NCI-H748 (cell line): ENCODE measurements around the gene MIB2.

ENCODE experiments used
- DNase-seq: peaks from one replicate; lab custom pipeline; 2025; ENCODE audit not compliant: unreplicated experiment; lab: John Stamatoyannopoulos, UW

The MIB2 gene

GRCh38 chr1:1614204-1614953 lies 921 bp upstream of the MIB2 start:
- peak; percentile 23 for DNase-seq

GRCh38 chr1:1614954-1615255 lies 395 bp upstream of the MIB2 start:
- DNase-seq, result no peak

DNA sequence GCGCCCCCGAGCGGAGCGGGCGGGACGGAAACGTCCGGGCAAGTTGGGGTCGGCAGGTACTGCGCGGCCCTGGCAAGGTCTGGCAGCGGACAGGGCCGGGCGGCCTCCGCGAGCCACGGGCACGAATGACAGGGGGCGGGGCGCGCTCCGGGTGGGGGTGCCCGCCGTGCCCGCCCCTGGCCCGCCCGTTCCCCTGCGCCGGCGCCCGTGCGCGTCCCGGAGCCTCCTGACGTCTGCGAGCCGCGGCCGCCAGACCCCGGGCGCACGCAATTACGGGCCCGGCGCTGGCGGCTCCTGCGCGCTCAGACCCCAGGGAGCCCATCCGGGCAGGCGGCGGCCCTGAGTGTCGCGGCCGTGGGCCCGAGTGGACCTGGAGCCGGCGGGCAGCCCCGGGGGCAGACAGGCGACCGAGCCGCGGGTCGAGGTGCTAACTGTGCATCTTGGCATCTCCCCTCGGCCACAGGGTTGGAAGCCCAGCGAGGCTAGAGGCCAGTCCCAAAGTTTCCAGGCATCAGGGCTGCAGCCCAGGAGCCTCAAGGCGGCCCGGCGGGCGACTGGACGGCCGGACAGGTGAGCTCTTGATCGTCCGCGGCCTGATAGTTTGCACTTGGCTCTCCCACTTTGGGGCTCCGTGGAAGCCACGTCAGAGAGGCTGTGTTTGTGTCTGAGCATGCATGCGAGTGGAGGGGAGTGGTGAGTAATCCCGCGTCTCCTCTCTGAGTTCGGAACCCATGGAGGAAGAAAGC lies 918 bp downstream of the MIB2 start:
- peak; percentile 20 for DNase-seq

GRCh38 chr1:1616838-1617237 lies 1.5 kb downstream of the MIB2 start:
- no peak for DNase-seq

DNA sequence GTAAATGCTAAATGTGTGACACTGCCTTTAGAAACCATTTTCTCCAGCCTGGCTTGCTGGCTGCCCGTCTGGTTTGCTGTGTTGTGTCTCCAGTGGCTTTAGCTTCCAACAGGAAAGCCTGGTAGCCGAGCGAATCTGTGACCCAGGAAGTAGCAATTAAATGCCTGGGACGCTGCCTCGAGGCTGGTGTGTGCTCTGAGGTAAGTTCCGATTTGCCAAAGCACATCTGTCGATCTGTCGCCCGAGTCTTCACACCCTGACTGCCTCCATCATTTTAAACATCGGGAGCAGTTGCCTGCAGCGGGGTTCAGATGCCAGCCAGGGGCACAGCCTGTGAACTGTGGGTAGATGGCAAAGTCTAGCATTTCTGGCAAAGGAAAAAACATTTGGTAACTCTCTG lies 2.2 kb downstream of the MIB2 start:
- DNase-seq, result no peak

DNA sequence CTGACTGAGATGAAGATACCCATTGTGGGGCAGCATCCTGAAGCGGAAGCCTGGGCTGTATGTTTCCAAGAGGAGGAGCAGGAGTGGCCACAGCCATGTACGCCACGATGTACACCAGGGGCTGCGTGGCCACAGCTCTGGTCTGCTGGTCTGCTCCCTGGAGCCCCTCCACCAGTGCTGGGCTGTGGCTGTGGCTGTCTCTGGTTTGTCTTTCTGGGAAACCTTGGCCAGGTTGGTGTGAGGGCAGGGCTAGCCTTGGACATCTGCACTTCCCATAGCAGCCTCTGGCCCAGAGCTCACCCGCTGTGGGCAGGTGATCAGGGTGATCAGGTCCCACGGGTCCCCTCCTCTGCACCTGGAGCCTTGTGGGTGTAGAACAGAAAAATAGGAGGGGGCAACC lies 2.6 kb downstream of the MIB2 start:
- no peak for DNase-seq

- no peak for DNase-seq
Measured at GRCh38 chr1:1618396-1619068, 3.2 kb downstream of the MIB2 start.

GRCh38 chr1:1619917-1620361 lies 4.6 kb downstream of the MIB2 start:
- DNase-seq, result no peak

DNA sequence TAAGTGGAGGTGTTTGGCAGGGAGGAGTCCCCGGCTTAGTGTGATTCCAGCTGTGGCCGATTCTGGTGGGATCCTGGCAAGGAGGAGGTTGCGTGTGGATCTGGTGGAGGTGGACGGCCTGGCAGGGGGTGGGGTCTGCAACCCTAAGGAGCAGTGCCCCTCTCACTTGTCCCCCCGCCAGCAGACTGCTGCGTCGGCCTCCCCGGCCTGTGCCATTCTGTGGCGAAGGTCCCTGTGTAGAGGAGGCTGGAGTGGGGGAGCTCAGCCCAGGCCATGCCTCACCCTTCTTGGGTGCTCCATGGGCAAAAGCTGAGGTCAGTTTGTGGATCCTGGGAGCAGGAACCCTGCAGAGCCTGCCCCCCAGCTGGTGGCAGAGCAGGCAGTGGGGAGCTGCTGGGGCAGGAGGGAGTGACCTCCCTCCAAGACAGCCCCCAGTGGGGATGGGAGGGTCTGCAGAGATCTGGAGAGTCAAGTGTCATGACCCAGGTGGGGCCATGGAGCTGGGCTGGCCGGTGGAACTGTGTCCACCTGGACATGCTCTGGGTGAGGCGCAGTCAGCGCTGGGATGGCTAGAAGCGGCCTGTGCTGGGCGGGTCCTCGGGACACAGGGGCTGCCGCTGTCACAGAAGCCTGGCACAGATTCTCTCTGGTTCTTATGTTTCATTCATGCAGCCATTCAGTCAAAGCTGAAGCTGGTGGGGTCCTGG lies 5.3 kb downstream of the MIB2 start:
- no peak for DNase-seq

DNA sequence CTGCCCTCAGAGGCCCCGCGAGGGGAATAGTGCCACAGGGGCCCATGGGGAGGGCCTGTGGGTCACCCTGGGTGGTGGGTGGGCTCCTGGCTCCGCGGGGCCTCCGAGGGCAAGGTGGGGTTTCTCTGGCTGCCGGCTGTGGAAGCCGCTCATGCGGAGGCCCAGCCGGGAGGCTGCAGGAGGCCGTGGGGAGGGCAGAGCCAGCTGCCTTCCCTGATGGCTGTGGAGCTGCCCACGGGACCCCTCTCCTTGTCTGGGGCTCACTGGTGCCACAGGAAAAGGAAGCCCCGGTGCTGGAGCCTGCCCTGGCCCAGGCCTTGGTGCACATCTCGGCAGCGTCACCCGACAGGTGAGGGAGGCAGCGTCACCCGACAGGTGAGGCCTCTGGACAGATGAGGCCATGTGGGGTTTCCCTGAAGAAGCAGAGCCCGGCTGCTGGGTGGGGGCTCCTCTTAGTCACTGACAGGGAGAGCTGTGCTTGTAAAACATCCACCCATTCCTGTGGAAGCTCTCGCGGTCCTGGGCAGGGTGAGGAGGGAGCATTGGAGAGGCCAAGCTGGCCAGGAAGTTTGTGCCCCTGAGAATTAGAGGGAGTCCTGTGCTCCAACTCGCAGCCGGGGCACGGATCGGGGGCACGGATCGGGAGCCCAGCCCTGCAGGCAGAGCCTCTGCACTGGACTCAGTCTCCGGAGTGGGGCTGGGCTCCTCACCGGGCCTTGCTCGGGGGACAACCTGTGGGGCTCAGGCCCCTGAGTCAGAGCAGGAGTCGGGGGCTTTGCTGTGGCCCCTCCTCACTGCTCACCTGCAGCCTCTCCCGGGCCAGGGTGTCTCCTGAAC lies 6.1 kb downstream of the MIB2 start:
- DNase-seq, result no peak

- no peak for DNase-seq
Measured at GRCh38 chr1:1622010-1622787, 6.9 kb downstream of the MIB2 start.

- no peak for DNase-seq
Measured at GRCh38 chr1:1622788-1623094, 7.4 kb downstream of the MIB2 start.

DNA sequence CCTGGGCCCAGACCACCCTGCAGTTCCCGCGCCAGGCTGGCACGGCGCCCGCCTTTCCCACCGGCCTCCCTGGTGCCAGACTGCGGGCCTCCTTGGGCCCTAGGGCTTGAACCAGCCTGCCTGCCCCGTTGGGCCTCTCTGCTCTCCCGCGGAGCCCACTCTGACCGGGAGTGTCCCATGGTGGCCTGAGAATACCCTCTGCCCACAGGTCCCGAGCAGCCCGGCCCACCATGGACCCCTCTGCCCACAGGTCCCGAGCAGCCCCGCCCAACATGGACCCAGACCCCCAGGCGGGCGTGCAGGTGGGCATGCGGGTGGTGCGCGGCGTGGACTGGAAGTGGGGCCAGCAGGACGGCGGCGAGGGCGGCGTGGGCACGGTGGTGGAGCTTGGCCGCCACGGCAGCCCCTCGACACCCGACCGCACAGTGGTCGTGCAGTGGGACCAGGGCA lies 7.9 kb downstream of the MIB2 start:
- DNase-seq, result no peak

DNA sequence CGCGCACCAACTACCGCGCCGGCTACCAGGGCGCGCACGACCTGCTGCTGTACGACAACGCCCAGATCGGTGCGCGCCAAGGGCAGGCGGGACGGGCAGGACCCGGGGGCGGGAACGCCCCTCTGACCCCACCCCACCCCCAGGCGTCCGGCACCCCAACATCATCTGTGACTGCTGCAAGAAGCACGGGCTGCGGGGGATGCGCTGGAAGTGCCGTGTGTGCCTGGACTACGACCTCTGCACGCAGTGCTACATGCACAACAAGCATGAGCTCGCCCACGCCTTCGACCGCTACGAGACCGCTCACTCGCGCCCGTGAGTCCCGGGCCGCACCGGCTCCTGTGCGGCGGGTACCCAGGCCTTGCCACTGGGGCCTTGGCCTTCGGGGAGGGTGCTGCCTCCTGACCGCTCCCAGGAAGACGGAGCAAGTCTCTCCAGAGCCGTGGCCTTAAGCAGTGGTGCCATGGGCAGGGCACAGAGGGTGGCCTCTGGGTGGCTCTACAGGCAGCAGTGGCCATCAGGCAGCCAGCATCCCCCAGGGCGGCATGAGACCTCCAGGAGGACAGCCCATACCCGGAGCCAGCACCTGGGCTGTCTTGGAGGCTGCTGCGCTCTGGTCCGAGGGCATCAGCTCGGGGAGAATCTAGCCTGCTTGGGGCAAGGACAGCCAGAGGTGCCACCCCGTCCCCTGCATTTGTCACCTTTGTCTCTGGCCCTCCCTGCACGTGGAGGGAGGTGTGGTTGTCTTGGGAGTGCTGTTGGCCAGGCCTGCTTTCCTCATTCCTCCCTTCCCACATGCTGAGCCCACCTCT lies 8.5 kb downstream of the MIB2 start:
- DNase-seq, result no peak

- no peak for DNase-seq
Measured at GRCh38 chr1:1624443-1625403, 9.4 kb downstream of the MIB2 start.

DNA sequence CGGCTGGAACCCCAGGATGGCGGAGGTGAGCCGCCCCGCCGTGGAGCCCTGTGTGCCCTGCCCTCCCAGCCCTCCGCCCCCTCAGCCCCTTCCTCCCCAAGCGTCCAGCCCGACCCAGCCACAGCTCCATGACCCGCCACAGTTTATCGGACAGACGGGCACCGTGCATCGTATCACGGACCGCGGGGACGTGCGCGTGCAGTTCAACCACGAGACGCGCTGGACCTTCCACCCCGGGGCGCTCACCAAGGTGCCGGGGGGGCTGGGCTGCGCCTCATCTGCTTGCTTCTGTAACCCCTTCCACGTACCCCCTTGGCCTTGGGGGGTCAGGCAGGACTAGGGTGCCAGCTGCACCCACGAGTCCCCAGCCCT lies 10.1 kb downstream of the MIB2 start:
- DNase-seq, result no peak

- DNase-seq, result no peak
Measured at GRCh38 chr1:1625824-1626206, 10.5 kb downstream of the MIB2 start.
